ENCODE measurements around the gene LRP8.

LRP8 gene

GRCh38 chr1:53276902-53277281, 51.0 kb downstream of the LRP8 start:
- Histone ChIP-seq H2AK5ac (ENCODE audit: low read length) (no peak overlapping the region), H2AFZ (ENCODE audit: insufficient read depth, low read length, poor library complexity) (no peak overlapping the region), H4K91ac (ENCODE audit: low read depth, low read length) (peak overlapping the region; percentile 10), H3K4me2 (ENCODE audit: low read length) (no peak overlapping the region), H3K4me1 (ENCODE audit: control insufficient read depth in 1 of 2, insufficient read depth in 2 of 2, low read length in 2 of 2) (peaks cover 21 to 23% of the 10 kb centered on the region in 2 experiments), H3K79me1 (ENCODE audit: low read length) (peaks cover 4% of the 10 kb centered on the region), H3K27ac (ENCODE audit: low read depth, low read length) (no peak overlapping the region), H3K9me3 (ENCODE audit: insufficient read depth, low read depth, low read length) (peaks cover 2% of the 10 kb centered on the region), H3K18ac (ENCODE audit: low read length) (no peak overlapping the region), H3K23ac (ENCODE audit: low read length) (no peak overlapping the region), H2BK5ac (ENCODE audit: low read depth, low read length, poor library complexity) (no peak overlapping the region), H3K4me3 (ENCODE audit: low read depth, low read length) (no peak overlapping the region), H3K9ac (ENCODE audit: low read length) (no peak overlapping the region), H3K14ac (ENCODE audit: low read length) (no peak overlapping the region), H3K79me2 (ENCODE audit: control insufficient read depth, insufficient read depth, low read length, poor library complexity) (no peaks in the 10 kb centered on the region), H3K36me3 (ENCODE audit: control insufficient read depth in 1 of 2, insufficient read depth in 2 of 2, low read length in 2 of 2) (no peaks in the 10 kb centered on the region), H3K27me3 (ENCODE audit: insufficient read depth, low read length) (no peaks in the 10 kb centered on the region), H4K8ac (ENCODE audit: low read depth, low read length) (no peak overlapping the region), H2BK120ac (ENCODE audit: insufficient read depth, low read length, poor library complexity) (no peak overlapping the region), H4K12ac (ENCODE audit: low read depth, low read length) (no peak overlapping the region), H3K4ac (ENCODE audit: low read depth, low read length) (no peak overlapping the region), H2BK12ac (ENCODE audit: low read length) (no peak overlapping the region)
- peak in 1 of 2 donors; percentile 47 for DNase-seq
- no CpG with 5 or more reads among the region's 46 CpGs for WGBS (ENCODE audit: extremely low coverage, insufficient coverage, insufficient read length)

- Histone ChIP-seq H3K9ac (ENCODE audit: low read length) (no peak overlapping the region), H3K36me3 (ENCODE audit: control insufficient read depth in 1 of 2, insufficient read depth in 2 of 2, low read length in 2 of 2) (no peaks in the 10 kb centered on the region)
- WGBS (ENCODE audit: extremely low coverage, insufficient coverage, insufficient read length), result no CpG with 5 or more reads among the region's 48 CpGs
Observed at GRCh38 chr1:53276153-53276901, 51.5 kb downstream of the LRP8 start.

GRCh38 chr1:53275566-53275965, 52.3 kb downstream of the LRP8 start:
- no peak overlapping the region for H3K4me3 ChIP-seq (ENCODE audit: low read depth, low read length)
- no CpG with 5 or more reads among the region's 3 CpGs for WGBS (ENCODE audit: extremely low coverage, insufficient coverage, insufficient read length)
- H3K79me2 ChIP-seq (ENCODE audit: control insufficient read depth, insufficient read depth, low read length, poor library complexity), result no peaks in the 10 kb centered on the region
- no peak overlapping the region for H3K23ac ChIP-seq (ENCODE audit: low read length)
- peaks cover 10% of the 10 kb centered on the region for H3K9me3 ChIP-seq (ENCODE audit: insufficient read depth, low read depth, low read length)
- no peak overlapping the region for H3K14ac ChIP-seq (ENCODE audit: low read length)
- H2BK5ac ChIP-seq (ENCODE audit: low read depth, low read length, poor library complexity), result no peak overlapping the region
- no peak overlapping the region for H4K8ac ChIP-seq (ENCODE audit: low read depth, low read length)
- no peaks in the 10 kb centered on the region for H3K36me3 ChIP-seq (ENCODE audit: control insufficient read depth in 1 of 2, insufficient read depth in 2 of 2, low read length in 2 of 2)
- H3K79me1 ChIP-seq (ENCODE audit: low read length), result peaks cover 4% of the 10 kb centered on the region
- H3K9ac ChIP-seq (ENCODE audit: low read length), result no peak overlapping the region
- H3K4me1 ChIP-seq (ENCODE audit: control insufficient read depth in 1 of 2, insufficient read depth in 2 of 2, low read length in 2 of 2), result peaks cover 21 to 23% of the 10 kb centered on the region in 2 experiments
- H4K12ac ChIP-seq (ENCODE audit: low read depth, low read length), result no peak overlapping the region
- H3K4me2 ChIP-seq (ENCODE audit: low read length), result no peak overlapping the region
- no peak overlapping the region for H2BK120ac ChIP-seq (ENCODE audit: insufficient read depth, low read length, poor library complexity)
- no peaks in the 10 kb centered on the region for H3K27me3 ChIP-seq (ENCODE audit: insufficient read depth, low read length)
- DNase-seq, result no peak
- H2AFZ ChIP-seq (ENCODE audit: insufficient read depth, low read length, poor library complexity), result no peak overlapping the region
- H3K18ac ChIP-seq (ENCODE audit: low read length), result no peak overlapping the region
- no peak overlapping the region for H3K4ac ChIP-seq (ENCODE audit: low read depth, low read length)
- H2BK12ac ChIP-seq (ENCODE audit: low read length), result no peak overlapping the region
- H4K91ac ChIP-seq (ENCODE audit: low read depth, low read length), result no peak overlapping the region
- no peak overlapping the region for H2AK5ac ChIP-seq (ENCODE audit: low read length)
- H3K27ac ChIP-seq (ENCODE audit: low read depth, low read length), result no peak overlapping the region

More at GRCh38 chr1:53276153-53276901, 51.5 kb downstream of the LRP8 start:
- H3K14ac ChIP-seq (ENCODE audit: low read length), result no peak overlapping the region
- no peaks in the 10 kb centered on the region for H3K79me2 ChIP-seq (ENCODE audit: control insufficient read depth, insufficient read depth, low read length, poor library complexity)
- no peak overlapping the region for H2BK5ac ChIP-seq (ENCODE audit: low read depth, low read length, poor library complexity)
- no peak overlapping the region for H3K27ac ChIP-seq (ENCODE audit: low read depth, low read length)
- no peak overlapping the region for H4K8ac ChIP-seq (ENCODE audit: low read depth, low read length)
- no peak overlapping the region for H3K4ac ChIP-seq (ENCODE audit: low read depth, low read length)
- no peak for DNase-seq
- H2AK5ac ChIP-seq (ENCODE audit: low read length), result no peak overlapping the region
- no peak overlapping the region for H2AFZ ChIP-seq (ENCODE audit: insufficient read depth, low read length, poor library complexity)
- H3K4me3 ChIP-seq (ENCODE audit: low read depth, low read length), result no peak overlapping the region
- no peak overlapping the region for H3K23ac ChIP-seq (ENCODE audit: low read length)
- no peak overlapping the region for H4K12ac ChIP-seq (ENCODE audit: low read depth, low read length)
- no peak overlapping the region for H3K4me2 ChIP-seq (ENCODE audit: low read length)
- H3K4me1 ChIP-seq (ENCODE audit: control insufficient read depth in 1 of 2, insufficient read depth in 2 of 2, low read length in 2 of 2), result peaks cover 21 to 23% of the 10 kb centered on the region in 2 experiments
- H3K9me3 ChIP-seq (ENCODE audit: insufficient read depth, low read depth, low read length), result peaks cover 2% of the 10 kb centered on the region
- no peak overlapping the region for H2BK12ac ChIP-seq (ENCODE audit: low read length)
- no peak overlapping the region for H4K91ac ChIP-seq (ENCODE audit: low read depth, low read length)
- no peak overlapping the region for H3K18ac ChIP-seq (ENCODE audit: low read length)
- H3K27me3 ChIP-seq (ENCODE audit: insufficient read depth, low read length), result no peaks in the 10 kb centered on the region
- H3K79me1 ChIP-seq (ENCODE audit: low read length), result peaks cover 4% of the 10 kb centered on the region
- no peak overlapping the region for H2BK120ac ChIP-seq (ENCODE audit: insufficient read depth, low read length, poor library complexity)

GRCh38 chr1:53274541-53275185, 53.2 kb downstream of the LRP8 start:
- Histone ChIP-seq H2BK120ac (ENCODE audit: insufficient read depth, low read length, poor library complexity) (no peak overlapping the region), H3K27ac (ENCODE audit: low read depth, low read length) (no peak overlapping the region), H3K4ac (ENCODE audit: low read depth, low read length) (no peak overlapping the region), H3K9ac (ENCODE audit: low read length) (no peak overlapping the region), H3K23ac (ENCODE audit: low read length) (no peak overlapping the region), H2AK5ac (ENCODE audit: low read length) (no peak overlapping the region), H4K91ac (ENCODE audit: low read depth, low read length) (no peak overlapping the region), H3K9me3 (ENCODE audit: insufficient read depth, low read depth, low read length) (peaks cover 11% of the 10 kb centered on the region), H3K79me2 (ENCODE audit: control insufficient read depth, insufficient read depth, low read length, poor library complexity) (no peaks in the 10 kb centered on the region), H2BK5ac (ENCODE audit: low read depth, low read length, poor library complexity) (no peak overlapping the region), H4K8ac (ENCODE audit: low read depth, low read length) (peak overlapping the region; percentile 11), H3K36me3 (ENCODE audit: control insufficient read depth in 1 of 2, insufficient read depth in 2 of 2, low read length in 2 of 2) (no peaks in the 10 kb centered on the region), H4K12ac (ENCODE audit: low read depth, low read length) (no peak overlapping the region), H3K18ac (ENCODE audit: low read length) (no peak overlapping the region), H3K4me2 (ENCODE audit: low read length) (no peak overlapping the region), H3K79me1 (ENCODE audit: low read length) (peaks cover 4% of the 10 kb centered on the region), H3K4me3 (ENCODE audit: low read depth, low read length) (no peak overlapping the region), H2BK12ac (ENCODE audit: low read length) (no peak overlapping the region), H3K4me1 (ENCODE audit: control insufficient read depth in 1 of 2, insufficient read depth in 2 of 2, low read length in 2 of 2) (peaks cover 21 to 23% of the 10 kb centered on the region in 2 experiments), H3K14ac (ENCODE audit: low read length) (no peak overlapping the region), H3K27me3 (ENCODE audit: insufficient read depth, low read length) (no peaks in the 10 kb centered on the region), H2AFZ (ENCODE audit: insufficient read depth, low read length, poor library complexity) (no peak overlapping the region)
- DNase-seq, result no peak
- WGBS (ENCODE audit: extremely low coverage, insufficient coverage, insufficient read length), result no CpG with 5 or more reads among the region's 13 CpGs
